Measurements from ENCODE around the gene HDDC3. TPM values are rescaled to one million over a fixed set of nuclear protein-coding genes. Genes with fewer than 3 reads are reported as not detected.

The HDDC3 gene
- total RNA-seq, 1 donor from 2014 or later = 7.9 TPM

- DNase-seq = no peak
Observed at GRCh38 chr15:90891346-90891949, 40.9 kb downstream of the HDDC3 start.

- DNase-seq = no peak
Observed at GRCh38 chr15:90890839-90891238, 41.5 kb downstream of the HDDC3 start.

GRCh38 chr15:90889736-90890456 lies 42.5 kb downstream of the HDDC3 start:
- DNase-seq = no peak

- no peak for DNase-seq
Observed at GRCh38 chr15:90889313-90889730, 43.0 kb downstream of the HDDC3 start.

- no peak for DNase-seq
Observed at GRCh38 chr15:90887037-90887481, 45.3 kb downstream of the HDDC3 start.

- DNase-seq = no peak
Observed at GRCh38 chr15:90886291-90886614, 46.1 kb downstream of the HDDC3 start.

GRCh38 chr15:90885432-90886290 lies 46.7 kb downstream of the HDDC3 start:
- peak; percentile 70 for DNase-seq

- no peak for DNase-seq
Observed at GRCh38 chr15:90884719-90885431, 47.5 kb downstream of the HDDC3 start.

GRCh38 chr15:90883976-90884718 lies 48.2 kb downstream of the HDDC3 start, which contains the start of gene FES:
Gene FES, plus strand, starts transcription at chr15:90884504. Its CDS starts 542 bp downstream, at chr15:90885046.
- no peak for DNase-seq

- DNase-seq = no peak
Observed at GRCh38 chr15:90883526-90883975, 48.8 kb downstream of the HDDC3 start.

GRCh38 chr15:90882781-90883525 lies 49.4 kb downstream of the HDDC3 start:
- DNase-seq = no peak

GRCh38 chr15:90881978-90882721 lies 50.2 kb downstream of the HDDC3 start:
- DNase-seq = no peak

- DNase-seq = no peak
Observed at GRCh38 chr15:90881181-90881977, 51.0 kb downstream of the HDDC3 start.

- no peak for DNase-seq
Observed at GRCh38 chr15:90880381-90881145, 51.8 kb downstream of the HDDC3 start.

Data from skin of body (tissue), 2 donors.